HG02852 (cell line): Measurements from ENCODE around the gene HTR7.

ENCODE experiments used
- ATAC-seq: cut with Tn5 transposase; IDR thresholded peaks from one replicate; pipeline ENCODE4 v1.9.1; 2021; ENCODE audit warnings: mild to moderate bottlenecking, moderate library complexity; ENCODE audit not compliant: unreplicated experiment

HTR7 gene

GRCh38 chr10:90745565-90745964 lies 112.3 kb downstream of the HTR7 start:
- ATAC-seq = no peak

DNA sequence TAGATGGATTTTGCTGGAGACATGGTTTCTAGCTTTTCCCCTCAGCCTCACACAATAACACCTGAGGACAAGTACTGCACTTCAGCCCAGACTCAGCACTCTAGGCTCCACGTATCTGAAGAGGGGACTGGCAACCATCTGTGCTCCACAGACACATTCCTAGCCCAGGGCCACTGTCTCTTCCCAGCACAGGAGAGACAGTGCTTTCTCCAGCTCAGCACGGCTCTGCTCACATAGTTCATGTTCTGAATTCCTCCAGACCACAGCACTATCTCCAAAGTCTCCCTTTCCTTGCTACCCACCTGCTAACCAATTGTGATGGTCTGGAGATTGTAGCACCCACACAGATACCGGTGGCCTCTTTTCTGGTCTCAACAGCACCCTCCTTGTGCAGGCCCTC lies 114.5 kb downstream of the HTR7 start:
- no peak for ATAC-seq

- ATAC-seq = no peak
These were observed 115.8 kb downstream of the HTR7 start for GRCh38 chr10:90741926-90742565.

GRCh38 chr10:90740265-90740664 lies 117.6 kb downstream of the HTR7 start:
- ATAC-seq = no peak

DNA sequence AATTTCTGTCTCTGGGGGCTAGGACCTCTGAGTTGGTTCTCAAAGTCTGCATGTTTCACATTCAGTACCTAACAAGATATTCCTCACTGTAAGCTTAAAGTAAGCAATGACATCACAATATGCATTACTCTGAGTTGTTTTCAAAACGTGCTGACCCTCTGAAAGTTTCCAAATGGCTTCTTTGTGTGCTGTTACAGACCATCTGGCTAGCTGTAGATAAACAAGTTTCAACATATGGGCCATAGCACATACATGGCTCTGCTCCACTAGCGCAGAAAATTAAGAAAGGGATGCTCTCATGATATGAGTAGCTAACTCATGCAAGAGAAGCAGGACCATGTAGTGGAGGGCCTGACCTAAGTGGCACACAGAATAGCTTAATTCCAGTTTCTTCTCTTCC lies 119.0 kb downstream of the HTR7 start:
- no peak for ATAC-seq

DNA sequence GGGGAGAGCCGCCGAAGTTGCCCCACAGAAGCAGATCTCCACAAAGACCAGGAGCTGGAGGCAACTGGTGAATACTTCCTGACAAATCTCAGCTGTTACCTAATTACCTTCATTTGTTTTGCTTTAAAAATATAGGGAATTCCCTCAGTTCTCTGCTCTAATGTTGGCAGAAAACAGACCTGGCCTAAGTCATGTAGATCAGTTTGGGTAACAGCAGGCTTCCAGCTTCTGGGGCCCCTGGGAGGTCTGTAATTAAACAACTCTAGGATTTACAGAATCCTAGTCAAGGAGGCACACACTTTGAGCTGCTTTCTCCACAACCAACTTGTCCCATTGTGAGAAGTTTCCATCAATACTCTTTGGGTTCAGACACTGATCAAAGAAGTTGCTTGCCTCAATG lies 123.4 kb downstream of the HTR7 start:
- ATAC-seq = no peak

- peak; percentile 54 for ATAC-seq
These were observed 125.3 kb downstream of the HTR7 start for GRCh38 chr10:90732581-90732980.

- no peak for ATAC-seq
These were observed 134.3 kb downstream of the HTR7 start for GRCh38 chr10:90723416-90724068.

DNA sequence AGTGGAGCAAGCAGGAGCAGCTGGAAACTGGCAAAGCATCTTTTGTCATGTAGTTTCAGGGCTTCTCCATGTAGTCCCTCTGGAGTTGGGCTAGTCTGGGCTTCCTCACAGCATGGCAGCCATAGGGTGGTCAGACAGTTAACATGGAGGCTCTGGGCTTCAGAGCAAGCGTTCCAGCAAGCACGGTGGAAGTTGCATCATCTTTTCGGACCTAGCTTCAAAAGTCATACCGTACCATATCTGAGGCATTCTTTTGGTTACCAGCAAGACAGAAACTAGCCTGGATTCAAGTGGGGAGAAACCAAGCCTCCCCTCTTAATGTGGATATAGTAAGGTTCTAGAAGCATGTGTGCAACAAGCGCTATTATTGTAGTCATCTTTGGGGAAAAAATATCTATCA lies 135.0 kb downstream of the HTR7 start:
- no peak for ATAC-seq

GRCh38 chr10:90718182-90718581 lies 139.7 kb downstream of the HTR7 start:
- no peak for ATAC-seq

- no peak for ATAC-seq
These were observed 145.3 kb downstream of the HTR7 start for GRCh38 chr10:90712529-90712928.

DNA sequence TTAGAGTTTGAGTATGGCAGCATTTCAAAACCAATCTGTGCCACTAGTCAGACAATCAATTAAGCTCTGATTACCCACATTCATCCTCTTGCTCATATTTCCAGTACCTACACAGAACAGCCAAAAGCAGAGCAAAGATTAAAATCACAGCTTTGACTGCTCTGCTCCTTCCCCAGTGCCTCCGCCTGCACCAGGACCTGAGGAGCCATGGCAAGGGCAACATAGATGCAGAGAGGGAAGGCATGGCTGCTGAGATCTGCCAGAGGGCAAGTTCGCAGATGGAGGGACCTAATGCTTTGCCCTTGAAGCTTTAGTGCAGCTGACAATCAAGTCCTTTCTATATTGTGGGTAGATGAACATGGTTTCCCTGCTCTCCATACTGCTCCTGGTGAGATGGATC lies 148.1 kb downstream of the HTR7 start:
- ATAC-seq = no peak

DNA sequence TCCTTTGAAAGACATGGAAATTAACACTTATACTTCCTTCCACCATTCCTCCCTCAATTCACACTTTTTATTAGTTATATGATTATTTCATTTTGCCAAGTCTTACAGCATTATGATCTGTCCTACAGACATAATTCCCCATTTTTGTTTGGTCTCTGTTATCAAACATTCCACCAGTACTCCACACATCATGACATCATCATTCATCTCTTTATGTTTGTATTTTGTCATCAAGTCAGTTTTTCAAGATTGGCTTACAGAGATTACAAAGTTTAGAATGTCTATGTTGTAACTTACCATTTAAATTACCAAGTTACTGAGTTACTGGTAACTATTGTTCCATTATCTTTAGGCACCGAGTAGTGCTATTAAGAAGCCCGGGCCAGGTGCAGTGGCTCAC lies 150.2 kb downstream of the HTR7 start:
- ATAC-seq = no peak

DNA sequence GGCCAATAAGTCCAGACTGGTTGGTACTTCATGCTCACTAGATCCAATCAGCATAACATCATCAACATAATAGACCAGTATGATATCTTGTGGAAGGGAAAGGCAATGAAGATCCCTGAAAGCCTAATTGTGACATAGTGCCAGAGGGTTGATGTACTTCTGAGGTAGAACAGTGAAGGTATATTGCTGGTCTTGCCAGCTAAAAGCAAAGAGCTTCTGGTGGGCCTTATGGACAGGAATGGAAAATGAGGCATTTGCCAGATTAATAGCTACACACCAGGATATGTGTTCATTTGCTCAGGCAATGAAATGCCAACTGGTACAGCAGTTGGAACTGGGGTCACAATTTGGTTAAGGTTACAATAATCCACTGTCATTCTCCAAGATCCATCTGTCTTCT lies 156.4 kb downstream of the HTR7 start:
- ATAC-seq = no peak

- ATAC-seq = no peak
These were observed 161.7 kb downstream of the HTR7 start for GRCh38 chr10:90695915-90696676.
